ENCODE data around the gene MRTO4. TPM values are rescaled to one million over a fixed set of nuclear protein-coding genes. Genes with fewer than 3 reads are reported as not detected.

Gene MRTO4
- total and polyA plus RNA-seq, 2 of the 13 experiments (the other 11 are each of a cell fraction or from before 2014, with no cell fraction given) = 28.1 to 59.2 TPM

DNA sequence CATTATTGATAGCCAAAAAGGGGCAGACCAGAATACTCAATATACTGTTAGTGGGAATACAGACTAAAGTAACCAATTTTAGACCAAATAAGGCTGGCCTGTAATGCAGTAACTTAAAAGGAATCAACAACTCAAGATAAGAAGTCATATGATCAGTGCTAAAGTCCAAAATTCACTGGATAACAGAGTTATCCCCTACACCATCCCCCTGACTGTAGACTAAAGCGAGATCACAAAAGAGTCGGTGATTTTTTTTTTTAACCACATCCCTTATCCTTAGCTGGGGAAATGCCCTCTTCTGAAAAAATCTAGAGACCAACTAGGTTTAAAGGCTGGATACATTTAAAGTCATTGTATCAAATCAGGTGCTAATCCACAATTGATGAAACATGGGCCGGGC, 49.2 kb upstream of the MRTO4 start (continued):
- TF ChIP-seq POLR2G (IDR thresholded peaks at IDR 0.05; ENCODE audit: low read depth, low read length) (no peak), FLYWCH1 (CRISPR knock-in tag; IDR thresholded peaks at IDR 0.05) (no peak), MBD4 (IDR thresholded peaks at IDR 0.05; ENCODE audit: borderline replicate concordance, low read length) (no peak), ZFP36L2 (CRISPR knock-in tag; IDR thresholded peaks at IDR 0.05) (no peak), ZNF3 (CRISPR knock-in tag; IDR thresholded peaks at IDR 0.05) (no peak), SOX6 (IDR thresholded peaks at IDR 0.05) (no peak), SOX6 (CRISPR knock-in tag; IDR thresholded peaks at IDR 0.05) (peak; percentile 20; the same call in 1 of the 2 replicates)
- TF ChIP-seq, protein P1, sequence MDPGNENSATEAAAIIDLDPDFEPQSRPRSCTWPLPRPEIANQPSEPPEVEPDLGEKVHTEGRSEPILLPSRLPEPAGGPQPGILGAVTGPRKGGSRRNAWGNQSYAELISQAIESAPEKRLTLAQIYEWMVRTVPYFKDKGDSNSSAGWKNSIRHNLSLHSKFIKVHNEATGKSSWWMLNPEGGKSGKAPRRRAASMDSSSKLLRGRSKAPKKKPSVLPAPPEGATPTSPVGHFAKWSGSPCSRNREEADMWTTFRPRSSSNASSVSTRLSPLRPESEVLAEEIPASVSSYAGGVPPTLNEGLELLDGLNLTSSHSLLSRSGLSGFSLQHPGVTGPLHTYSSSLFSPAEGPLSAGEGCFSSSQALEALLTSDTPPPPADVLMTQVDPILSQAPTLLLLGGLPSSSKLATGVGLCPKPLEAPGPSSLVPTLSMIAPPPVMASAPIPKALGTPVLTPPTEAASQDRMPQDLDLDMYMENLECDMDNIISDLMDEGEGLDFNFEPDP (CRISPR knock-in tag; conservative IDR thresholded peaks at IDR 0.05) = no peak
- TF ChIP-seq, protein P2, sequence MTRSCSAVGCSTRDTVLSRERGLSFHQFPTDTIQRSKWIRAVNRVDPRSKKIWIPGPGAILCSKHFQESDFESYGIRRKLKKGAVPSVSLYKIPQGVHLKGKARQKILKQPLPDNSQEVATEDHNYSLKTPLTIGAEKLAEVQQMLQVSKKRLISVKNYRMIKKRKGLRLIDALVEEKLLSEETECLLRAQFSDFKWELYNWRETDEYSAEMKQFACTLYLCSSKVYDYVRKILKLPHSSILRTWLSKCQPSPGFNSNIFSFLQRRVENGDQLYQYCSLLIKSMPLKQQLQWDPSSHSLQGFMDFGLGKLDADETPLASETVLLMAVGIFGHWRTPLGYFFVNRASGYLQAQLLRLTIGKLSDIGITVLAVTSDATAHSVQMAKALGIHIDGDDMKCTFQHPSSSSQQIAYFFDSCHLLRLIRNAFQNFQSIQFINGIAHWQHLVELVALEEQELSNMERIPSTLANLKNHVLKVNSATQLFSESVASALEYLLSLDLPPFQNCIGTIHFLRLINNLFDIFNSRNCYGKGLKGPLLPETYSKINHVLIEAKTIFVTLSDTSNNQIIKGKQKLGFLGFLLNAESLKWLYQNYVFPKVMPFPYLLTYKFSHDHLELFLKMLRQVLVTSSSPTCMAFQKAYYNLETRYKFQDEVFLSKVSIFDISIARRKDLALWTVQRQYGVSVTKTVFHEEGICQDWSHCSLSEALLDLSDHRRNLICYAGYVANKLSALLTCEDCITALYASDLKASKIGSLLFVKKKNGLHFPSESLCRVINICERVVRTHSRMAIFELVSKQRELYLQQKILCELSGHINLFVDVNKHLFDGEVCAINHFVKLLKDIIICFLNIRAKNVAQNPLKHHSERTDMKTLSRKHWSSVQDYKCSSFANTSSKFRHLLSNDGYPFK (CRISPR knock-in tag; IDR thresholded peaks at IDR 0.05; ENCODE audit: borderline replicate concordance) = no peak
- TF ChIP-seq, protein P3, sequence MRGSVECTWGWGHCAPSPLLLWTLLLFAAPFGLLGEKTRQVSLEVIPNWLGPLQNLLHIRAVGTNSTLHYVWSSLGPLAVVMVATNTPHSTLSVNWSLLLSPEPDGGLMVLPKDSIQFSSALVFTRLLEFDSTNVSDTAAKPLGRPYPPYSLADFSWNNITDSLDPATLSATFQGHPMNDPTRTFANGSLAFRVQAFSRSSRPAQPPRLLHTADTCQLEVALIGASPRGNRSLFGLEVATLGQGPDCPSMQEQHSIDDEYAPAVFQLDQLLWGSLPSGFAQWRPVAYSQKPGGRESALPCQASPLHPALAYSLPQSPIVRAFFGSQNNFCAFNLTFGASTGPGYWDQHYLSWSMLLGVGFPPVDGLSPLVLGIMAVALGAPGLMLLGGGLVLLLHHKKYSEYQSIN (CRISPR knock-in tag; IDR thresholded peaks at IDR 0.05; ENCODE audit: borderline replicate concordance) = no peak
- TF ChIP-seq, protein P4, sequence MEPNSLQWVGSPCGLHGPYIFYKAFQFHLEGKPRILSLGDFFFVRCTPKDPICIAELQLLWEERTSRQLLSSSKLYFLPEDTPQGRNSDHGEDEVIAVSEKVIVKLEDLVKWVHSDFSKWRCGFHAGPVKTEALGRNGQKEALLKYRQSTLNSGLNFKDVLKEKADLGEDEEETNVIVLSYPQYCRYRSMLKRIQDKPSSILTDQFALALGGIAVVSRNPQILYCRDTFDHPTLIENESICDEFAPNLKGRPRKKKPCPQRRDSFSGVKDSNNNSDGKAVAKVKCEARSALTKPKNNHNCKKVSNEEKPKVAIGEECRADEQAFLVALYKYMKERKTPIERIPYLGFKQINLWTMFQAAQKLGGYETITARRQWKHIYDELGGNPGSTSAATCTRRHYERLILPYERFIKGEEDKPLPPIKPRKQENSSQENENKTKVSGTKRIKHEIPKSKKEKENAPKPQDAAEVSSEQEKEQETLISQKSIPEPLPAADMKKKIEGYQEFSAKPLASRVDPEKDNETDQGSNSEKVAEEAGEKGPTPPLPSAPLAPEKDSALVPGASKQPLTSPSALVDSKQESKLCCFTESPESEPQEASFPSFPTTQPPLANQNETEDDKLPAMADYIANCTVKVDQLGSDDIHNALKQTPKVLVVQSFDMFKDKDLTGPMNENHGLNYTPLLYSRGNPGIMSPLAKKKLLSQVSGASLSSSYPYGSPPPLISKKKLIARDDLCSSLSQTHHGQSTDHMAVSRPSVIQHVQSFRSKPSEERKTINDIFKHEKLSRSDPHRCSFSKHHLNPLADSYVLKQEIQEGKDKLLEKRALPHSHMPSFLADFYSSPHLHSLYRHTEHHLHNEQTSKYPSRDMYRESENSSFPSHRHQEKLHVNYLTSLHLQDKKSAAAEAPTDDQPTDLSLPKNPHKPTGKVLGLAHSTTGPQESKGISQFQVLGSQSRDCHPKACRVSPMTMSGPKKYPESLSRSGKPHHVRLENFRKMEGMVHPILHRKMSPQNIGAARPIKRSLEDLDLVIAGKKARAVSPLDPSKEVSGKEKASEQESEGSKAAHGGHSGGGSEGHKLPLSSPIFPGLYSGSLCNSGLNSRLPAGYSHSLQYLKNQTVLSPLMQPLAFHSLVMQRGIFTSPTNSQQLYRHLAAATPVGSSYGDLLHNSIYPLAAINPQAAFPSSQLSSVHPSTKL (CRISPR knock-in tag; IDR thresholded peaks at IDR 0.05) = 0 out of 2 replicates have a peak, but pooled peaks have one; percentile 11
- TF ChIP-seq, protein P5, sequence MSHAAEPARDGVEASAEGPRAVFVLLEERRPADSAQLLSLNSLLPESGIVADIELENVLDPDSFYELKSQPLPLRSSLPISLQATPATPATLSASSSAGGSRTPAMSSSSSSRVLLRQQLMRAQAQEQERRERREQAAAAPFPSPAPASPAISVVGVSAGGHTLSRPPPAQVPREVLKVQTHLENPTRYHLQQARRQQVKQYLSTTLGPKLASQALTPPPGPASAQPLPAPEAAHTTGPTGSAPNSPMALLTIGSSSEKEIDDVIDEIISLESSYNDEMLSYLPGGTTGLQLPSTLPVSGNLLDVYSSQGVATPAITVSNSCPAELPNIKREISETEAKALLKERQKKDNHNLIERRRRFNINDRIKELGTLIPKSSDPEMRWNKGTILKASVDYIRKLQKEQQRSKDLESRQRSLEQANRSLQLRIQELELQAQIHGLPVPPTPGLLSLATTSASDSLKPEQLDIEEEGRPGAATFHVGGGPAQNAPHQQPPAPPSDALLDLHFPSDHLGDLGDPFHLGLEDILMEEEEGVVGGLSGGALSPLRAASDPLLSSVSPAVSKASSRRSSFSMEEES (CRISPR knock-in tag; IDR thresholded peaks at IDR 0.05) = peak; percentile 88
